Measurements from ENCODE around the gene MAGEB2.

The MAGEB2 gene

GRCh38 chrX:30217465-30217864, 2.1 kb downstream of the MAGEB2 start:
- H3K4me3 ChIP-seq (ENCODE audit: low read length) = no peak overlapping the region
- no peak for TF ChIP-seq CTCF (conservative IDR thresholded peaks at IDR 0.05; ENCODE audit: low read length)
- DNase-seq (ENCODE audit: low read depth) = no peak

DNA sequence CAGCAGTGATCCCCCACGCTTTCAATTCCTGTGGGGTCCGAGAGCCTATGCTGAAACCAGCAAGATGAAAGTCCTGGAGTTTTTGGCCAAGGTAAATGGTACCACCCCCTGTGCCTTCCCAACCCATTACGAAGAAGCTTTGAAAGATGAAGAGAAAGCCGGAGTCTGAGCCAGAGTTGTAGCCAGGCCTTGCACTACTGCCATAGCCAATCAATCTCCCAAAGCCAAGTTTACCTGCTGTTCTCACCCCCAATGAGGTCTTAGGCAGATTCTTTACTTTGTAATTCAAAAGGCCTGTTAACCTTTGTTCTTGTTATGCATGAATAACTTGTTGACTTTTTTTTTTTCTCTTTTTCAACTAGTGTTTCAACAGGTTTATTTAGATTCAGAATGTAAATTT, 4.0 kb downstream of the MAGEB2 start:
- no peak for TF ChIP-seq CTCF (conservative IDR thresholded peaks at IDR 0.05; ENCODE audit: low read length)
- no peak for DNase-seq (ENCODE audit: low read depth)
- H3K4me3 ChIP-seq (ENCODE audit: low read length) = no peak overlapping the region

DNA sequence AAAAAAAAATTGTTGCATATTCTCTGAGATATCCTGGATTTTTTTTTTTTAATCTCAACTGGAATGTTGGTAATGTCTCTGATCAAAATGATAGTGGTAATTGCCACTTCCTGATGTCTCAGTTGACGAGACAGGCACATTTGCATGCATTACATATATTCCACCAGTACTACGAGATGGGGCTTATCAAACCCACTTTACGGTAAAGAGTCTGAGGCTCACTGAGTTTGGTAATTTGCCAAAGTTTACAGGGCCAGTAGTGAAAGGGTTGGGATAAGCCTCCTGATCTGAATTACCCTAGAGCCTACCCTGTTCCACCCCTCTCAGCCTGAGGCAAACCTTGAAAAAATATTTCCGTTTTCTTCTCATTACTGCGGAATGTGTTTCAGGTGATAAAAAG, 5.3 kb downstream of the MAGEB2 start:
- no peak for DNase-seq (ENCODE audit: low read depth)
- TF ChIP-seq CTCF (conservative IDR thresholded peaks at IDR 0.05; ENCODE audit: low read length) = no peak

DNA sequence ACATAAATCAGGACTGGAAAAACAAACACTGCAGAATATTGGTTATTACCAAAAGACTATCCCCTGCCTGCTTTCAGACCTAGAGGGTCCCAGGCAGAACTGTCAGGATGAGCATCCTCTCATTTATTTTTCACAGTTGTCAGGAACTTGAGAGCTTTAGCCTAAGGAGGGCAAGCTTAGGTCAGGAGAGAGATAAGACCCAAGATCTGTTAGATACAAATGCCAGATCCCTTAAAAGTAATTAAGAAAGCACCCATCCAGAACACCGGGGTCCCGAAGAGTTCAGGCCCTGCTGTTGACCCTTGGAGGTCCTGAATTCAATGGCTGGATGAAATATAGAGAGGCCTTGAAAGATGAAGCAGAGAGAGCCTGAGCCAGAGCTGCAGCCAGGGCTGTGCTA, 9.2 kb downstream of the MAGEB2 start:
- DNase-seq (ENCODE audit: low read depth) = no peak
- H3K4me3 ChIP-seq (ENCODE audit: low read length) = no peak overlapping the region
- no peak for TF ChIP-seq CTCF (conservative IDR thresholded peaks at IDR 0.05; ENCODE audit: low read length)

More for the DNA sequence above, 5.3 kb downstream of the MAGEB2 start:
- no peak overlapping the region for H3K4me3 ChIP-seq (ENCODE audit: low read length)

DNA sequence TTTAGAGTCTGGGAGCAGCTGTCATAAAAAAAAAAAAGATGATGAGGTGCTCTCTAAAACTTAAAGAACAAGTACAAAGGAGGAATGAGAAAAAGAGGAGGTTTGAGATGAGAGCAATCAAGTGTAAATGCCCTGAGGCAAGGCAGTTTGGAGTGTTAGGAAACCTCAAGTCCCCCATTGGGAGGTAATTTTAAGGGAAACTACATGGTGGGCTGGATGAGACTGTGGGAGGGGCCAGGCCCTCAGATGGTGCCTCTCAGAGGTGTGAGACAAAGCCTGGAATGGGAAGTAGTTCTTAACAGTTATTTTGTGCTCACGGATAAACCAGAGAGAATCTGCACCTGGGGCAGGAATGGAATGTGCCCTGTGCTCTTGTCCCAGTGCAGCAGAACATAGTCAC, 13.2 kb downstream of the MAGEB2 start:
- DNase-seq (ENCODE audit: low read depth) = no peak
- H3K4me3 ChIP-seq (ENCODE audit: low read length) = no peak overlapping the region
- no peak for TF ChIP-seq CTCF (conservative IDR thresholded peaks at IDR 0.05; ENCODE audit: low read length)

DNA sequence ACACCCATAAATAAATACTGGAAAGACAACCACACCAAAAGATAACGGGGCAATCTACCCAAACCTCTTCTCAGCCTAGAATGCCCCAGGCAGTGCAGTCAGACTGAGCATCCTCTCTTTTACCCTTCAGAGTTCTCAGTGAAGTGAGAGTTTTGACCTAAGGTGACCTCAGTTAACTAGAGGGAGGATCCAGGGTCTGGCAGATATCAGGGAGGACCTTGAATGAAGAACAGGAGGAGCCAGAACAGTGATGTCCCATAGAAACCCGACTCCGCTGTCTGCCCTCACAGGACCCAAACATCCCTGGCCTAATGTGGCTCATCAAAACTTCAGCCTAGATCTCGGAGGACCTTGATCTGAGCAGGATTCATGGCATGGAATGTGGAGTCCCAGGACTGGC, 15.0 kb downstream of the MAGEB2 start, which contains the start of gene MAGEB3:
Gene MAGEB3 (plus strand): TSS at position 263 of the 400 bp plus-strand sequence. CDS start 5,268 bp downstream, outside the sequence.
- TF ChIP-seq CTCF (conservative IDR thresholded peaks at IDR 0.05; ENCODE audit: low read length) = no peak
- no peak for DNase-seq (ENCODE audit: low read depth)
- H3K4me3 ChIP-seq (ENCODE audit: low read length) = no peak within 1 kb of the TSS

- no peak for DNase-seq (ENCODE audit: low read depth)
- TF ChIP-seq CTCF (conservative IDR thresholded peaks at IDR 0.05; ENCODE audit: low read length) = no peak
- H3K4me3 ChIP-seq (ENCODE audit: low read length) = no peak within 1 kb of the TSS
These were observed 26.5 kb downstream of the MAGEB2 start, which contains the start of gene MAGEB4 for GRCh38 chrX:30241724-30242415. Gene MAGEB4 (plus strand): TSS chrX:30242000. CDS start chrX:30242136, 136 bp downstream.
